GM13977 (cell line): ENCODE measurements around the gene SMCP.

Experiments
- DNase-seq: peaks from one replicate; pipeline ENCODE4 v3.0.0; 2012; ENCODE audit warnings: low spot score
- CTCF ChIP-seq: IDR thresholded peaks from 2 replicates; pipeline ENCODE4 v1.5.1; 2012; ENCODE audit warnings: mild to moderate bottlenecking, control low read depth; ENCODE audit not compliant: insufficient read depth; ENCODE audit errors: extremely low read depth, missing control alignments
- in situ Hi-C: fragments of 300-500 bp; cut with MboI; formaldehyde crosslinking; loops from one replicate; pipeline ENCODE4 v1.12.0; 2022; ENCODE audit warnings: low sequenced_read_pairs, low pct_unique_long_range_greater_than_20kb, mixed read lengths, inconsistent platforms; ENCODE audit not compliant: unreplicated experiment

SMCP gene

DNA sequence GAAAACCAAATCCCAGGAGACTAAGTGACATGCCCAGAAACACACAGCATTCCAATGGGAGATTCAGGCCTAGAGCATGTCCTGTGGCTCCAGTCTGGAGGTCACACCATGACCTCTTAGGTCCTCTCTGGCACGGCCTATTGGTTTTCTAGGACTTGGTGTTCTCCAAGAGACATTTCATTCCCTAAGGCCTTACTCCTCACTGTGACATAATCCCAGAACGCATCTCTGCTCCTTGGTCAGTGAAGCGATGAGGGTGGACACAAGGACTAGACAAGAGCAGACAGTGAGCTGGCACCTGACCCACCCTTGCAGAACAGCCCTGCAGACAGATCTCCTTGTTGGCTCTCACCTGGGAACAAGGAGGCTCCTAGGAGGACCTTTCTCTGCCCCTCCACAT lies 31.1 kb downstream of the SMCP start:
- no peak for DNase-seq
- no peak for TF ChIP-seq CTCF
- in situ Hi-C loops, result no loop called here

DNA sequence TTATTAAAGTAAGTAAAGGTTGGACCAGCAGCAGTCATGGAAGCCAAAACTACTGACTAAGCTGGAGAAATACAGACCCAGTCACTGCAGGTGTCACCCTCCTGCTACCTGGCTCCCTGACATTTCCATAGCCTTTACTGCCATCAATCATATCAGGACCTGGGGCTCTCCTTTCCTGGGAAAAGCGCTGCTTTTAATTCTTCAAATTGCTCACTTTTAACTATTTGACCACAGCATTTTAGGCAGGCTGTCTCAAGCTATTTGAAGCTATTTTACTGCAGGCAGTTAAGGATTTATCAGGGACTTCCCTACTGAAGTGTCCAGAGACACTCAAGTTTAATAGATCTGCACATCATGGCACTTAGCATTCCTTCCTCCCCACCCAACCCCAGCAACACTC lies 34.3 kb downstream of the SMCP start:
- in situ Hi-C loops, result no loop called here
- no peak for TF ChIP-seq CTCF
- DNase-seq, result no peak

- no peak for DNase-seq
- TF ChIP-seq CTCF, result no peak
- in situ Hi-C loops, result no loop called here
Measured at GRCh38 chr1:152912900-152913299, 34.8 kb downstream of the SMCP start.

DNA sequence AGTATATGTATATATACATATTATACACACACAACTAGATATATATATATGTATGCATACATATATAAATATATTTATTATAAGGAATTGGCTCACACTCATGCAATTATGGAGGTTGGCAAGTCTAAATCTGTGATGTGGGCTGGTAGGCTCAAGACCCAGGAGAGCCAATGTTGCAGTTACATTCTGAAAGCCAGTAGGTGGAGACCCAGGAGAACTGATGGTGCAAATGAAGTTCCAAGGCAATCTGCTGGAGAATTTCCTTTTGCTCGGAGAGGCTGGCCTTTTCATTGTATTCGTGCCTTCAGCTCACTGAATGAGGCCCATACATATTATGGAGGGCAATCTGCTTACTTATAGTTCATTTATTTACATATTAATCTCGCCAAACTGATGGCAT lies 39.7 kb downstream of the SMCP start:
- in situ Hi-C loops, result no loop called here
- TF ChIP-seq CTCF, result peak; percentile 19
- no peak for DNase-seq

DNA sequence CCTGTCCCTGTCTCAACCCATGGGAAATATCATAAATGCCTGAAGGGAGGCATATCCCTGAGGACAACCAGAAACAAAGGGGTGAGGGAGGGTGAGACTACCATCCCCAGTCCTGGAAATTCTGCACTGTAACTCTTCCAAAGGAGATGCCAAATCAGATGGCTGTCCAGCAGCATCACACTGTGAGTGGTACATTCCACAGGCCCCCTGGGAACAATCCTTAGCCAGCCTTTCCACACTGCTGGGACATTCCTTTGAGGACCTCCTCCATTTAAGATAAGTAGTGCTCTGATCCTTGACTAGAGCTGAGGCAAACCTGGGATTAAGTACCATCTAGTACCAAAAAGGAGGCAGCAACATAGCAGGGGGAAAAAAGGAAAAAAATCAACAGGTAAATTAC lies 40.9 kb downstream of the SMCP start:
- in situ Hi-C loops, result no loop called here

GRCh38 chr1:152924191-152924590 lies 46.1 kb downstream of the SMCP start:
- TF ChIP-seq CTCF, result no peak
- in situ Hi-C loops, result loop anchor here (10.0 kb wide), 1 partner anchor 49 kb away; the partner anchor contains the start of gene SMCP
- no peak for DNase-seq

More for the DNA sequence above, 40.9 kb downstream of the SMCP start:
- no peak for TF ChIP-seq CTCF
- no peak for DNase-seq

DNA sequence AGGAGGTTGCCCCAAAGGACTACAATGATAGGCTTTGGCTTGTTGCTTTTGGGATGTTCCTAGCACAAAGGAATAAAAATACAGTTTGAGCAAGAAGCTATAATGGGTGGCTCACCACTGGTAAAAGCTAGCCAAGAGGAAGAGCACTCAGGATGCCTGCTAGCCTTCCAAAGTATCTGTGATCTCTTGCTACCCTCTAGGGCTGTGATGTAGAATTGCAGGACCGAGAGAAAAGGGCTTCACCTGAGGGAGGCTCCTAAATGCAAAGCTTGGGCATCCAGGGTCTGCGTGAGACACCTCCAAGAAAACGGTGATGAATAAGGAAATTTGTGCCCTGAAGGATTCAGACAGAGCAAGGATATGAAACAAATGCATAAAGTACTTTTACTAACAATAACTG lies 48.0 kb downstream of the SMCP start:
- in situ Hi-C loops, result loop anchor here (10.0 kb wide), 1 partner anchor 51 kb away; the partner anchor contains the start of gene SMCP
- peak; percentile 80 for TF ChIP-seq CTCF
- peak; percentile 36 for DNase-seq
